WTC11 (cell line): ENCODE data around the gene DMPK. TPM values are rescaled to one million over a fixed set of nuclear protein-coding genes. Genes with fewer than 3 reads are reported as not detected.

Experiments used
- ATAC-seq: fragments of 200-7000 bp; cut with Tn5 transposase; 2 replicates; pipeline ENCODE4 v1.10.0; 2021; ENCODE audit warnings: mild to moderate bottlenecking, moderate library complexity
- CTCF ChIA-PET: fragments of 300-600 bp; sonication (Branson Sonifier 250); formaldehyde crosslinking; loops from one replicate; lab custom pipeline; 2021; ENCODE audit warnings: antibody characterized with exemption; lab: Charles Lee
- POLR2A ChIA-PET: fragments of 350-600 bp; sonication (Branson Sonifier 250); formaldehyde crosslinking; loops from one replicate; lab custom pipeline; 2021; ENCODE audit warnings: antibody characterized with exemption; lab: Charles Lee
- DNase-seq: peaks from one replicate; pipeline ENCODE4 v3.0.0; 2021; ENCODE audit warnings: low spot score
- H3K27ac Mint-ChIP-seq: 2 replicates; pipeline ENCODE4 v1.8.0; 2021; ENCODE audit warnings: mixed read lengths
- H3K27me3 Mint-ChIP-seq: 2 replicates; pipeline ENCODE4 v1.8.0; 2021; ENCODE audit warnings: low read depth, mild to moderate bottlenecking, moderate library complexity, mixed read lengths
- H3K36me3 Mint-ChIP-seq: 2 replicates; pipeline ENCODE4 v1.8.0; 2021; ENCODE audit warnings: mixed read lengths
- H3K4me1 Mint-ChIP-seq: 2 replicates; pipeline ENCODE4 v1.8.0; 2022; ENCODE audit warnings: mixed read lengths
- H3K4me3 Mint-ChIP-seq: 2 replicates; pipeline ENCODE4 v1.8.0; 2021; ENCODE audit warnings: mild to moderate bottlenecking, moderate library complexity, mixed read lengths
- H3K9me3 Mint-ChIP-seq: 2 replicates; pipeline ENCODE4 v1.8.0; 2021; ENCODE audit warnings: mixed read lengths
- CDX4 ChIP-seq: fragments of 250-450 bp; sonication (Bioruptor Pico); IDR thresholded peaks from 2 replicates; pipeline ENCODE4 v1.9.0; 2021; ENCODE audit warnings: moderate library complexity, mild to moderate bottlenecking, inconsistent platforms, borderline replicate concordance
- CREM ChIP-seq: sonication (generic); formaldehyde crosslinking; IDR thresholded peaks from 2 replicates; pipeline ENCODE4 v1.8.1; 2022; ENCODE audit warnings: mild to moderate bottlenecking, missing genetic modification reagents, moderate library complexity
- E2F1 ChIP-seq: sonication (generic); formaldehyde crosslinking; IDR thresholded peaks from 2 replicates; pipeline ENCODE4 v1.8.0; 2022; ENCODE audit warnings: mild to moderate bottlenecking, missing genetic modification reagents
- ELF4 ChIP-seq: sonication (generic); formaldehyde crosslinking; IDR thresholded peaks from 2 replicates; pipeline ENCODE4 v1.8.1; 2022; ENCODE audit warnings: low read depth, mild to moderate bottlenecking, moderate library complexity, missing genetic modification reagents
- FOXJ3 ChIP-seq: sonication (generic); formaldehyde crosslinking; IDR thresholded peaks from 2 replicates; pipeline ENCODE4 v1.9.0; 2021; ENCODE audit warnings: missing genetic modification reagents, mild to moderate bottlenecking, borderline replicate concordance
- FOXP1 ChIP-seq: sonication (generic); formaldehyde crosslinking; IDR thresholded peaks from 2 replicates; pipeline ENCODE4 v1.8.0; 2022; ENCODE audit warnings: missing genetic modification reagents, mild to moderate bottlenecking, moderate library complexity, borderline replicate concordance
- GTF2I ChIP-seq: fragments of 250-450 bp; sonication (Bioruptor Pico); conservative IDR thresholded peaks from 2 replicates; pipeline ENCODE4 v1.4.0; 2021; ENCODE audit warnings: mild to moderate bottlenecking
- IRF1 ChIP-seq: sonication (generic); formaldehyde crosslinking; IDR thresholded peaks from 2 replicates; pipeline ENCODE4 v1.8.0; 2023; ENCODE audit warnings: missing genetic modification reagents
- MLX ChIP-seq: sonication (generic); formaldehyde crosslinking; IDR thresholded peaks from 2 replicates; pipeline ENCODE4 v1.8.1; 2023; ENCODE audit warnings: mild to moderate bottlenecking, missing genetic modification reagents, moderate library complexity
- MXD4 ChIP-seq: fragments of 250-450 bp; sonication (Bioruptor Pico); IDR thresholded peaks from 2 replicates; pipeline ENCODE4 v1.8.0; 2021; ENCODE audit warnings: mild to moderate bottlenecking, moderate library complexity, borderline replicate concordance
- MYBL2 ChIP-seq: sonication (generic); formaldehyde crosslinking; IDR thresholded peaks from 2 replicates; pipeline ENCODE4 v1.8.1; 2023; ENCODE audit warnings: mild to moderate bottlenecking, moderate library complexity, missing genetic modification reagents
- NR1H2 ChIP-seq: sonication (generic); formaldehyde crosslinking; IDR thresholded peaks from 2 replicates; pipeline ENCODE4 v1.9.0; 2021; ENCODE audit warnings: mild to moderate bottlenecking, moderate library complexity, missing genetic modification reagents
- RELA ChIP-seq: sonication (generic); formaldehyde crosslinking; IDR thresholded peaks from 2 replicates; pipeline ENCODE4 v1.8.1; 2022; ENCODE audit warnings: missing genetic modification reagents, mild to moderate bottlenecking, borderline replicate concordance
- RORB ChIP-seq: fragments of 250-450 bp; sonication (Bioruptor Pico); IDR thresholded peaks from 2 replicates; pipeline ENCODE4 v1.9.0; 2021; ENCODE audit warnings: mild to moderate bottlenecking
- SP1 ChIP-seq: sonication (generic); formaldehyde crosslinking; conservative IDR thresholded peaks from 2 replicates; pipeline ENCODE4 v1.8.1; 2022; ENCODE audit warnings: missing genetic modification reagents
- TCF7 ChIP-seq: sonication (generic); formaldehyde crosslinking; IDR thresholded peaks from 2 replicates; pipeline ENCODE4 v1.8.0; 2022; ENCODE audit warnings: mild to moderate bottlenecking, low read depth, missing genetic modification reagents, moderate library complexity
- USF1 ChIP-seq: sonication (generic); formaldehyde crosslinking; IDR thresholded peaks from 2 replicates; pipeline ENCODE4 v1.8.0; 2022; ENCODE audit warnings: mild to moderate bottlenecking, missing genetic modification reagents
- ZBTB21 ChIP-seq: sonication (generic); formaldehyde crosslinking; IDR thresholded peaks from 2 replicates; pipeline ENCODE4 v1.8.1; 2023; ENCODE audit warnings: mild to moderate bottlenecking, missing genetic modification reagents, borderline replicate concordance
- ZMAT4 ChIP-seq: fragments of 250-450 bp; sonication (Bioruptor Pico); IDR thresholded peaks from 2 replicates; pipeline ENCODE4 v1.9.0; 2021; ENCODE audit warnings: mild to moderate bottlenecking
- ZNF219 ChIP-seq: sonication (generic); formaldehyde crosslinking; IDR thresholded peaks from 2 replicates; pipeline ENCODE4 v1.8.0; 2023; ENCODE audit warnings: missing genetic modification reagents, mild to moderate bottlenecking, borderline replicate concordance
- ZNF232 ChIP-seq: sonication (generic); formaldehyde crosslinking; IDR thresholded peaks from 2 replicates; pipeline ENCODE4 v1.8.0; 2022; ENCODE audit warnings: mild to moderate bottlenecking, missing genetic modification reagents
- ZNF263 ChIP-seq: sonication (generic); formaldehyde crosslinking; IDR thresholded peaks from 2 replicates; pipeline ENCODE4 v1.8.1; 2022; ENCODE audit warnings: low read depth, mild to moderate bottlenecking, moderate library complexity, missing genetic modification reagents
- ZNF317 ChIP-seq: sonication (generic); formaldehyde crosslinking; IDR thresholded peaks from 2 replicates; pipeline ENCODE4 v1.8.1; 2023; ENCODE audit warnings: low read depth, mild to moderate bottlenecking, moderate library complexity, missing genetic modification reagents, borderline replicate concordance
- ZNF416 ChIP-seq: fragments of 250-450 bp; sonication (Bioruptor Pico); IDR thresholded peaks from 2 replicates; pipeline ENCODE4 v1.9.0; 2021; ENCODE audit warnings: mild to moderate bottlenecking, inconsistent platforms
- ZNF532 ChIP-seq: fragments of 250-450 bp; sonication (Bioruptor Pico); IDR thresholded peaks from 2 replicates; pipeline ENCODE4 v1.9.0; 2021; ENCODE audit warnings: mild to moderate bottlenecking, borderline replicate concordance
- ZSCAN18 ChIP-seq: fragments of 250-450 bp; sonication (Bioruptor Pico); IDR thresholded peaks from 2 replicates; pipeline ENCODE4 v2.1.2; 2022; ENCODE audit warnings: mild to moderate bottlenecking, moderate library complexity
- total RNA-seq: library from RNA; stranded (reverse); gene quantifications from 3 replicates; pipeline ENCODE4 v1.2.3, GENCODE V29; 2021

Gene DMPK
- total RNA-seq, 1 experiment from 2014 or later, result 42.7 TPM

GRCh38 chr19:45819769-45820168 is 37.5 kb upstream of the DMPK start:
- Mint-ChIP-seq H3K9me3 (no peaks in the 10 kb centered on the region), H3K4me3 (no peak overlapping the region)
- TF ChIP-seq TCF7 (CRISPR knock-in tag), result no peak
- TF ChIP-seq CREM (CRISPR knock-in tag), result no peak
- TF ChIP-seq ZNF532 (CRISPR knock-in tag), result no peak
- TF ChIP-seq MXD4 (CRISPR knock-in tag), result no peak
- TF ChIP-seq IRF1 (CRISPR knock-in tag), result no peak
- no peak for TF ChIP-seq ZBTB21
- no peak for TF ChIP-seq FOXJ3 (CRISPR knock-in tag)
- no peak for TF ChIP-seq MLX (CRISPR knock-in tag)
- TF ChIP-seq MYBL2 (CRISPR knock-in tag), result no peak
- TF ChIP-seq ZMAT4 (CRISPR knock-in tag), result no peak
- no peak for TF ChIP-seq GTF2I
- TF ChIP-seq RELA (CRISPR knock-in tag), result no peak
- TF ChIP-seq ZNF416 (CRISPR knock-in tag), result no peak
- TF ChIP-seq CDX4 (CRISPR knock-in tag), result no peak
- TF ChIP-seq NR1H2, result no peak
- TF ChIP-seq USF1 (CRISPR knock-in tag), result no peak
- no peak for TF ChIP-seq RORB (CRISPR knock-in tag)
- no peak for TF ChIP-seq SP1 (CRISPR knock-in tag)
- TF ChIP-seq, all 79 proteins: peak for 0
- H3K27ac Mint-ChIP-seq, result peak overlapping the region; percentile 27; the same call in 1 of the 2 replicates
- CTCF ChIA-PET, result interaction anchor here (1.3 to 7.2 kb wide), 4 partner anchors 21 to 49 kb away, joined by 3 to 135 read pairs (median 8); partner anchors contain the start of genes FOXA3, SIX5 and SYMPK
- H3K27me3 Mint-ChIP-seq, result no peaks in the 10 kb centered on the region
- DNase-seq (no peak), ATAC-seq (no peak)
- H3K4me1 Mint-ChIP-seq, result peaks cover 25% of the 10 kb centered on the region
- H3K36me3 Mint-ChIP-seq, result peaks cover 32% of the 10 kb centered on the region
- POLR2A ChIA-PET, result no interaction called here

- H3K27ac Mint-ChIP-seq, result peak overlapping the region; percentile 83; the same call in 1 of the 2 replicates
- peaks cover 37% of the 10 kb centered on the region for H3K4me1 Mint-ChIP-seq
- H3K4me3 Mint-ChIP-seq, result no peak overlapping the region
- no peaks in the 10 kb centered on the region; the same call in 1 of the 2 replicates for H3K27me3 Mint-ChIP-seq
- CTCF ChIA-PET, result interaction anchor here (0.6 to 7.2 kb wide), 28 partner anchors 9 to 413 kb away, joined by 3 to 135 read pairs (median 12); partner anchors contain the start of genes DMPK, DMWD, FOXA3 and IRF2BP1
- peaks cover 15% of the 10 kb centered on the region for H3K36me3 Mint-ChIP-seq
- ATAC-seq (no peak), DNase-seq (peak; percentile 54)
- POLR2A ChIA-PET, result interaction anchor here (4.0 kb wide), 1 partner anchor 48 kb away, joined by 47 read pairs; the partner anchor contains the start of gene SIX5
- H3K9me3 Mint-ChIP-seq, result no peaks in the 10 kb centered on the region
- TF ChIP-seq ZNF317 (CRISPR knock-in tag) (no peak), ZNF232 (CRISPR knock-in tag) (no peak), ZSCAN18 (no peak), FOXP1 (CRISPR knock-in tag) (peak; percentile 28; the same call in 1 of the 2 replicates), E2F1 (CRISPR knock-in tag) (no peak), ZNF219 (CRISPR knock-in tag) (no peak), ZNF263 (peak; percentile 70; the same call in 1 of the 2 replicates), ELF4 (CRISPR knock-in tag) (no peak)
Measured at GRCh38 chr19:45817725-45818301, 35.5 kb upstream of the DMPK start.
